GM23338 (cell line): Measurements from ENCODE around the gene PID1. TPM values are rescaled to one million over a fixed set of nuclear protein-coding genes. Genes with fewer than 3 reads are reported as not detected.

Experiments used
- CREB1 ChIP-seq: fragments of 250-450 bp; sonication (Bioruptor Pico); IDR thresholded peaks from 2 replicates; pipeline ENCODE4 v1.5.0; 2020; ENCODE audit warnings: low read depth, mild to moderate bottlenecking, moderate library complexity
- EZH2phosphoT487 ChIP-seq: fragments of 200-600 bp; sonication (generic); IDR thresholded peaks from one replicate; pipeline ENCODE4 v1.8.1; 2018; ENCODE audit warnings: antibody characterized with exemption; ENCODE audit not compliant: unreplicated experiment
- JUNB ChIP-seq: IDR thresholded peaks from one replicate; pipeline ENCODE4 v1.6.1; 2016; ENCODE audit warnings: antibody characterized with exemption; ENCODE audit not compliant: unreplicated experiment
- POLR2AphosphoS5 ChIP-seq: IDR thresholded peaks from 2 replicates; pipeline ENCODE4 v1.6.1; 2016; ENCODE audit warnings: antibody characterized with exemption, low read depth
- ZNF114 ChIP-seq: fragments of 250-450 bp; sonication (Bioruptor Pico); IDR thresholded peaks from 2 replicates; pipeline ENCODE4 v1.5.0; 2020; ENCODE audit warnings: mild to moderate bottlenecking, moderate library complexity
- polyA plus RNA-seq: library from polyadenylated mRNA; unstranded; fragments of >200 nt; fragmentation: Nextera tagmentation; extraction: Ambion mirVana; gene quantifications from 2 replicates; pipeline ENCODE4 v1.2.1, GENCODE V29; 2016
- total RNA-seq: library from RNA; depleted of rRNA; stranded (reverse); fragments of >200 nt; shearing (Covaris generic); gene quantifications from 2 replicates; pipeline ENCODE4 v1.2.3, GENCODE V29; 2014
- TF ChIP-seq, protein P1 (sequence below): fragments of 250-450 bp; sonication (Bioruptor Pico); IDR thresholded peaks from 2 replicates; pipeline ENCODE4 v1.5.0; 2020; ENCODE audit warnings: mild to moderate bottlenecking, moderate library complexity
- TF ChIP-seq, protein P2 (sequence below): IDR thresholded peaks from 2 replicates; pipeline ENCODE4 v1.6.1; 2016; ENCODE audit warnings: antibody characterized with exemption
- TF ChIP-seq, protein P3 (sequence below), 2 experiments: fragments of 200-600 bp in 1 of 2; sonication (generic) in 1 of 2; conservative IDR thresholded peaks; 2 replicates each; pipeline versions ENCODE4 v1.5.1 to v1.6.1; 2016 to 2017; ENCODE audit warnings: antibody characterized with exemption in 2 of 2, low read depth in 2 of 2, mild to moderate bottlenecking in 2 of 2, moderate library complexity in 1 of 2

PID1 gene
- total and polyA plus RNA-seq, 2 experiments from 2014 or later = 1.7 to 2.4 TPM

DNA sequence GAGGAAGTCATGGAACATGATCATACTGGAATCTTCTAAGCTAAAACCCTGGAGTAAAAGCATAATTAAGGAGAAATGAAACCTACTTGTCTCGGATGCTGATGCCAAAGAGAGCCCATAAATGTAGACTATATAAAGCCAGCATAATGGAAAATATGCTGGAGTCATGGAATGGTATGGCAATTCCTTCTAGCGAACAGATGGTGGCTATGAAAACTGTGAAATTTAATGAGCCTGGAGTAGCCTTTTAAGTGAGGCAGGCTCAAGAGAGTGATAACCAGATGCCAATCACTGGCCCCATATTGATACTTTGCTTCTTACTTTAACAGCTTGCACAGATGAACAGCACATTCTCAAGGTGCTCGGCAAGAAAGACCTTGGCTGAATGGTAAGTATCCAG, 206.3 kb downstream of the PID1 start (continued):
- TF ChIP-seq, protein P1, sequence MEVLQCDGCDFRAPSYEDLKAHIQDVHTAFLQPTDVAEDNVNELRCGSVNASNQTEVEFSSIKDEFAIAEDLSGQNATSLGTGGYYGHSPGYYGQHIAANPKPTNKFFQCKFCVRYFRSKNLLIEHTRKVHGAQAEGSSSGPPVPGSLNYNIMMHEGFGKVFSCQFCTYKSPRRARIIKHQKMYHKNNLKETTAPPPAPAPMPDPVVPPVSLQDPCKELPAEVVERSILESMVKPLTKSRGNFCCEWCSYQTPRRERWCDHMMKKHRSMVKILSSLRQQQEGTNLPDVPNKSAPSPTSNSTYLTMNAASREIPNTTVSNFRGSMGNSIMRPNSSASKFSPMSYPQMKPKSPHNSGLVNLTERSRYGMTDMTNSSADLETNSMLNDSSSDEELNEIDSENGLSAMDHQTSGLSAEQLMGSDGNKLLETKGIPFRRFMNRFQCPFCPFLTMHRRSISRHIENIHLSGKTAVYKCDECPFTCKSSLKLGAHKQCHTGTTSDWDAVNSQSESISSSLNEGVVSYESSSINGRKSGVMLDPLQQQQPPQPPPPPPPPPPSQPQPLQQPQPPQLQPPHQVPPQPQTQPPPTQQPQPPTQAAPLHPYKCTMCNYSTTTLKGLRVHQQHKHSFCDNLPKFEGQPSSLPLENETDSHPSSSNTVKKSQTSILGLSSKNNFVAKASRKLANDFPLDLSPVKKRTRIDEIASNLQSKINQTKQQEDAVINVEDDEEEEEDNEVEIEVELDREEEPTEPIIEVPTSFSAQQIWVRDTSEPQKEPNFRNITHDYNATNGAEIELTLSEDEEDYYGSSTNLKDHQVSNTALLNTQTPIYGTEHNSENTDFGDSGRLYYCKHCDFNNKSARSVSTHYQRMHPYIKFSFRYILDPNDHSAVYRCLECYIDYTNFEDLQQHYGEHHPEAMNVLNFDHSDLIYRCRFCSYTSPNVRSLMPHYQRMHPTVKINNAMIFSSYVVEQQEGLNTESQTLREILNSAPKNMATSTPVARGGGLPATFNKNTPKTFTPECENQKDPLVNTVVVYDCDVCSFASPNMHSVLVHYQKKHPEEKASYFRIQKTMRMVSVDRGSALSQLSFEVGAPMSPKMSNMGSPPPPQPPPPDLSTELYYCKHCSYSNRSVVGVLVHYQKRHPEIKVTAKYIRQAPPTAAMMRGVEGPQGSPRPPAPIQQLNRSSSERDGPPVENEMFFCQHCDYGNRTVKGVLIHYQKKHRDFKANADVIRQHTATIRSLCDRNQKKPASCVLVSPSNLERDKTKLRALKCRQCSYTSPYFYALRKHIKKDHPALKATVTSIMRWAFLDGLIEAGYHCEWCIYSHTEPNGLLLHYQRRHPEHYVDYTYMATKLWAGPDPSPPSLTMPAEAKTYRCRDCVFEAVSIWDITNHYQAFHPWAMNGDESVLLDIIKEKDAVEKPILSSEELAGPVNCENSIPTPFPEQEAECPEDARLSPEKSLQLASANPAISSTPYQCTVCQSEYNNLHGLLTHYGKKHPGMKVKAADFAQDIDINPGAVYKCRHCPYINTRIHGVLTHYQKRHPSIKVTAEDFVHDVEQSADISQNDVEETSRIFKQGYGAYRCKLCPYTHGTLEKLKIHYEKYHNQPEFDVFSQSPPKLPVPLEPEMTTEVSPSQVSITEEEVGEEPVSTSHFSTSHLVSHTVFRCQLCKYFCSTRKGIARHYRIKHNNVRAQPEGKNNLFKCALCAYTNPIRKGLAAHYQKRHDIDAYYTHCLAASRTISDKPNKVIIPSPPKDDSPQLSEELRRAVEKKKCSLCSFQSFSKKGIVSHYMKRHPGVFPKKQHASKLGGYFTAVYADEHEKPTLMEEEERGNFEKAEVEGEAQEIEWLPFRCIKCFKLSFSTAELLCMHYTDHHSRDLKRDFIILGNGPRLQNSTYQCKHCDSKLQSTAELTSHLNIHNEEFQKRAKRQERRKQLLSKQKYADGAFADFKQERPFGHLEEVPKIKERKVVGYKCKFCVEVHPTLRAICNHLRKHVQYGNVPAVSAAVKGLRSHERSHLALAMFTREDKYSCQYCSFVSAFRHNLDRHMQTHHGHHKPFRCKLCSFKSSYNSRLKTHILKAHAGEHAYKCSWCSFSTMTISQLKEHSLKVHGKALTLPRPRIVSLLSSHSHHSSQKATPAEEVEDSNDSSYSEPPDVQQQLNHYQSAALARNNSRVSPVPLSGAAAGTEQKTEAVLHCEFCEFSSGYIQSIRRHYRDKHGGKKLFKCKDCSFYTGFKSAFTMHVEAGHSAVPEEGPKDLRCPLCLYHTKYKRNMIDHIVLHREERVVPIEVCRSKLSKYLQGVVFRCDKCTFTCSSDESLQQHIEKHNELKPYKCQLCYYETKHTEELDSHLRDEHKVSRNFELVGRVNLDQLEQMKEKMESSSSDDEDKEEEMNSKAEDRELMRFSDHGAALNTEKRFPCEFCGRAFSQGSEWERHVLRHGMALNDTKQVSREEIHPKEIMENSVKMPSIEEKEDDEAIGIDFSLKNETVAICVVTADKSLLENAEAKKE (CRISPR knock-in tag) = no peak
- TF ChIP-seq ZNF114 (CRISPR knock-in tag) = no peak
- no peak for TF ChIP-seq EZH2phosphoT487
- TF ChIP-seq, protein P2, sequence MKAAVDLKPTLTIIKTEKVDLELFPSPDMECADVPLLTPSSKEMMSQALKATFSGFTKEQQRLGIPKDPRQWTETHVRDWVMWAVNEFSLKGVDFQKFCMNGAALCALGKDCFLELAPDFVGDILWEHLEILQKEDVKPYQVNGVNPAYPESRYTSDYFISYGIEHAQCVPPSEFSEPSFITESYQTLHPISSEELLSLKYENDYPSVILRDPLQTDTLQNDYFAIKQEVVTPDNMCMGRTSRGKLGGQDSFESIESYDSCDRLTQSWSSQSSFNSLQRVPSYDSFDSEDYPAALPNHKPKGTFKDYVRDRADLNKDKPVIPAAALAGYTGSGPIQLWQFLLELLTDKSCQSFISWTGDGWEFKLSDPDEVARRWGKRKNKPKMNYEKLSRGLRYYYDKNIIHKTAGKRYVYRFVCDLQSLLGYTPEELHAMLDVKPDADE = no peak
- no peak for TF ChIP-seq POLR2AphosphoS5
- no peak for TF ChIP-seq CREB1
- TF ChIP-seq, protein P3, sequence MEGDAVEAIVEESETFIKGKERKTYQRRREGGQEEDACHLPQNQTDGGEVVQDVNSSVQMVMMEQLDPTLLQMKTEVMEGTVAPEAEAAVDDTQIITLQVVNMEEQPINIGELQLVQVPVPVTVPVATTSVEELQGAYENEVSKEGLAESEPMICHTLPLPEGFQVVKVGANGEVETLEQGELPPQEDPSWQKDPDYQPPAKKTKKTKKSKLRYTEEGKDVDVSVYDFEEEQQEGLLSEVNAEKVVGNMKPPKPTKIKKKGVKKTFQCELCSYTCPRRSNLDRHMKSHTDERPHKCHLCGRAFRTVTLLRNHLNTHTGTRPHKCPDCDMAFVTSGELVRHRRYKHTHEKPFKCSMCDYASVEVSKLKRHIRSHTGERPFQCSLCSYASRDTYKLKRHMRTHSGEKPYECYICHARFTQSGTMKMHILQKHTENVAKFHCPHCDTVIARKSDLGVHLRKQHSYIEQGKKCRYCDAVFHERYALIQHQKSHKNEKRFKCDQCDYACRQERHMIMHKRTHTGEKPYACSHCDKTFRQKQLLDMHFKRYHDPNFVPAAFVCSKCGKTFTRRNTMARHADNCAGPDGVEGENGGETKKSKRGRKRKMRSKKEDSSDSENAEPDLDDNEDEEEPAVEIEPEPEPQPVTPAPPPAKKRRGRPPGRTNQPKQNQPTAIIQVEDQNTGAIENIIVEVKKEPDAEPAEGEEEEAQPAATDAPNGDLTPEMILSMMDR (conservative IDR thresholded peaks at IDR 0.05; ENCODE audit: low read depth in 2 of 2) = no peak
- TF ChIP-seq JUNB = no peak
